HepG2 (cell line): ENCODE results near the gene PPY.

Experiments used
- CREB1 ChIP-seq, 2 experiments: fragments of 450-650 bp in 1 of 2; IDR thresholded peaks; 2 replicates each; pipeline ENCODE4 v1.6.1; 2016 to 2017; ENCODE audit warnings: control low read depth in 1 of 2, mild to moderate bottlenecking in 1 of 2, missing compliant biosample characterization in 1 of 2, missing genetic modification characterization in 1 of 2
- HDAC6 ChIP-seq: fragments of 200-600 bp; sonication (generic); IDR thresholded peaks from 2 replicates; pipeline ENCODE4 v1.7.0; 2017; ENCODE audit warnings: mild to moderate bottlenecking, antibody characterized with exemption, low read length, low read depth
- POLR2A ChIP-seq, 2 experiments: IDR thresholded peaks; 2 replicates each; pipeline ENCODE4 v1.6.1; 2011; ENCODE audit warnings: low read depth in 2 of 2, low read length in 2 of 2, mild to moderate bottlenecking in 1 of 2, moderate library complexity in 1 of 2; ENCODE audit not compliant: insufficient read depth in 1 of 2
- ZKSCAN1 ChIP-seq: fragments of 150-350 bp; IDR thresholded peaks from 2 replicates; pipeline ENCODE4 v1.6.1; 2014; ENCODE audit warnings: low read length
- ZNF350 ChIP-seq: sonication (generic); formaldehyde crosslinking; IDR thresholded peaks from 2 replicates; pipeline ENCODE4 v1.4.0; 2020; ENCODE audit warnings: mild to moderate bottlenecking, low read depth, missing genetic modification reagents, borderline replicate concordance
- TF ChIP-seq, protein P1 (sequence below): sonication (generic); formaldehyde crosslinking; IDR thresholded peaks from 2 replicates; pipeline ENCODE4 v1.4.0; 2020; ENCODE audit warnings: missing genetic modification reagents

DNA sequence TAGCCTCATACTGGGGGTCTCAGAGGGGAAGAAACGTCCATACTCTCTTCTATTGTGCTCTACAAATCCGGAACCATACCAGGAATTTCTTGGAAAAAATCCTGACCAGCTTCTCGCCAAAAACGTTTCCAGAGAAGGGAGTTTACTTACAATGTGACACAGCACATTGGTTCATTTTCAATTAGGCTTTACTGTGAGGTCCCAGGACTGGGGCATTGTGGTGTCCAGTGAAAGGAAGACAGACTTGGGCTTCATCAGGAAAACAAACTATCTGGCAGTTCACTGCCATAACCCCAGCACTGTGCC is 49.7 kb downstream of the PPY start:
- TF ChIP-seq HDAC6 (no peak), ZNF350 (CRISPR knock-in tag) (no peak), POLR2A (IDR thresholded peaks at IDR 0.05; ENCODE audit: insufficient read depth in 1 of 2, low read depth in 2 of 2, low read length in 2 of 2) (no peak), ZKSCAN1 (no peak), CREB1 (IDR thresholded peaks at IDR 0.05) (no peak), CREB1 (CRISPR knock-in tag; IDR thresholded peaks at IDR 0.05) (no peak)
- TF ChIP-seq, protein P1, sequence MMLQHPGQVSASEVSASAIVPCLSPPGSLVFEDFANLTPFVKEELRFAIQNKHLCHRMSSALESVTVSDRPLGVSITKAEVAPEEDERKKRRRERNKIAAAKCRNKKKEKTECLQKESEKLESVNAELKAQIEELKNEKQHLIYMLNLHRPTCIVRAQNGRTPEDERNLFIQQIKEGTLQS: no peak
